22Rv1 (cell line): ENCODE data around the gene CUX1.

Experiments
- ZFX ChIP-seq: fragments of 450-650 bp; IDR thresholded peaks from 2 replicates; pipeline ENCODE4 v1.6.1; 2017; ENCODE audit warnings: antibody characterized with exemption, borderline replicate concordance
- TF ChIP-seq, protein P1 (sequence below): fragments of 450-650 bp; IDR thresholded peaks from 2 replicates; pipeline ENCODE4 v1.5.1; 2017; ENCODE audit warnings: mild to moderate bottlenecking

DNA sequence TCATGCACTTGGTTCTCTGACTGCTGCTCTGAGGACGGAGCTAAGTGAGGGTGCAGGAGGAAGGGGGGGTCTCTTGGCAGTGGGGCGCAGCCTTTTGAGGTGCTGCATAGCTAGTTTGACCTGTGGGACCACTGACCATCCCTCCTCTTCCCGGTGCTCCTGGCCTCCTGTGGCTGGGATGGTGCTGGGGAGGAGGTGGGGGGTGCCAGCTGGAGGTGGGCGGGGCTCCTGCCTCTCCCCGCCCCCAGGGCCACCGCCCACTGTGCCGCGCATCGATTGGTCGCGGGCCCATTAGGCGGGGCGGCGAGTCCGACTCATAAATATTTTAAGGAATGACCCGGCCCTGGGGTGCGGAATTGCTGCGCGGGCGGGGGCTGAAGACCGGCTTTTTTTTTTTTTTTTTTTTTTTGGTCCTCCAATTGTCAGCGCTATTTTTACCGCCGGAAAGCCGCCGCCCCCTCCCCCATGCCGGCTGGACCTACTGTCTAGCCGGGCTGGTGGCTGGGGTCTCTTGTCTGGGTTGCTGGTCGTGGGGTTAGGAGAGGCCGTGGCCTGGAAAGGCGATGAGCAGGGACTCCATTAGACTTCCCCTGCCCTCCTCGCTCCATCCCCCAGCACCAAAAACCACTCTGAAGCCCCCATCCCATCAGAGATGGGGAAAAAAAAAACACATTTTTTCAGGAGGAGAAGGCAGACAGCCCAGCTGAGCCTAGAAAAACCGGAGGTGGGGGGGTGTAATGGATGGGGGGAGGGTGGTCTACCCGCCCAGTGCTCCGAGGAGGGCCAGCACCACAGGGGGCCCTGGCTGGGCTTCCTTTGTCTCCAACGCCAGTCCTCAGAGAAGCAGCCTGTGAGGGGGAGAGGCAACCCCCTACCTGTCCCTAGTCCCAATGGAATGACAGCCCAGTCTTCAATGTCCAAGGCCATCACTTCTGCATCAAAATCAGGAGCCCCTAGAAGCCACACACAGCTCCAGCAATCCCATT lies 475.7 kb downstream of the CUX1 start:
- TF ChIP-seq, protein P1, sequence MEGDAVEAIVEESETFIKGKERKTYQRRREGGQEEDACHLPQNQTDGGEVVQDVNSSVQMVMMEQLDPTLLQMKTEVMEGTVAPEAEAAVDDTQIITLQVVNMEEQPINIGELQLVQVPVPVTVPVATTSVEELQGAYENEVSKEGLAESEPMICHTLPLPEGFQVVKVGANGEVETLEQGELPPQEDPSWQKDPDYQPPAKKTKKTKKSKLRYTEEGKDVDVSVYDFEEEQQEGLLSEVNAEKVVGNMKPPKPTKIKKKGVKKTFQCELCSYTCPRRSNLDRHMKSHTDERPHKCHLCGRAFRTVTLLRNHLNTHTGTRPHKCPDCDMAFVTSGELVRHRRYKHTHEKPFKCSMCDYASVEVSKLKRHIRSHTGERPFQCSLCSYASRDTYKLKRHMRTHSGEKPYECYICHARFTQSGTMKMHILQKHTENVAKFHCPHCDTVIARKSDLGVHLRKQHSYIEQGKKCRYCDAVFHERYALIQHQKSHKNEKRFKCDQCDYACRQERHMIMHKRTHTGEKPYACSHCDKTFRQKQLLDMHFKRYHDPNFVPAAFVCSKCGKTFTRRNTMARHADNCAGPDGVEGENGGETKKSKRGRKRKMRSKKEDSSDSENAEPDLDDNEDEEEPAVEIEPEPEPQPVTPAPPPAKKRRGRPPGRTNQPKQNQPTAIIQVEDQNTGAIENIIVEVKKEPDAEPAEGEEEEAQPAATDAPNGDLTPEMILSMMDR: no peak
- TF ChIP-seq ZFX: no peak
